Stimulated activated CD4-positive, alpha-beta T cell treated with anti-CD3 and anti-CD28 coated beads, TNF-alpha, amount 100 ng/mL, for 24 hours (primary cell): ENCODE measurements around the gene ASXL1.

Experiments
- DNase-seq, 3 experiments: peaks; one replicate each; pipeline ENCODE4 v3.0.0-alpha.2; 2020; ENCODE audit warnings: low read depth in 3 of 3

Gene ASXL1

GRCh38 chr20:32440069-32440757 is 82.1 kb downstream of the ASXL1 start:
- DNase-seq = no peak

- DNase-seq = no peak
Measured at GRCh38 chr20:32440758-32441078, 82.6 kb downstream of the ASXL1 start.

- no peak for DNase-seq
Measured at GRCh38 chr20:32441638-32442037, 83.5 kb downstream of the ASXL1 start.

- DNase-seq = no peak
Measured at GRCh38 chr20:32442630-32443373, 84.7 kb downstream of the ASXL1 start.

- DNase-seq = no peak
Measured at GRCh38 chr20:32443386-32443974, 85.3 kb downstream of the ASXL1 start.

GRCh38 chr20:32444474-32445220 is 86.5 kb downstream of the ASXL1 start:
- DNase-seq = no peak

GRCh38 chr20:32445539-32446273 is 87.6 kb downstream of the ASXL1 start:
- no peak for DNase-seq

GRCh38 chr20:32446301-32447100 is 88.4 kb downstream of the ASXL1 start:
- no peak for DNase-seq

GRCh38 chr20:32447136-32448027 is 89.3 kb downstream of the ASXL1 start:
- DNase-seq = no peak

GRCh38 chr20:32448306-32449056 is 90.3 kb downstream of the ASXL1 start:
- no peak for DNase-seq

- no peak for DNase-seq
Measured at GRCh38 chr20:32449057-32449889, 91.1 kb downstream of the ASXL1 start.

GRCh38 chr20:32449890-32450401 is 91.8 kb downstream of the ASXL1 start:
- DNase-seq = no peak

GRCh38 chr20:32450484-32451061 is 92.4 kb downstream of the ASXL1 start:
- DNase-seq = no peak

GRCh38 chr20:32451340-32451681 is 93.2 kb downstream of the ASXL1 start:
- DNase-seq = no peak

- DNase-seq = no peak
Measured at GRCh38 chr20:32451682-32452461, 93.7 kb downstream of the ASXL1 start.

GRCh38 chr20:32452776-32453466 is 94.8 kb downstream of the ASXL1 start:
- DNase-seq = no peak
